Esophagus squamous epithelium (tissue), 4 donors: ENCODE measurements around the gene DAPK1.

Experiments used
- POLR2A ChIP-seq, 4 donors: fragments of 450-650 bp; IDR thresholded peaks; one replicate each; pipeline ENCODE4 v1.6.1; 2017; ENCODE audit warnings: antibody characterized with exemption in 4 of 4, mild to moderate bottlenecking in 4 of 4, moderate library complexity in 3 of 4
- TF ChIP-seq, protein P1 (sequence below), 6 experiments: fragments of 450-650 bp in 4 of 6; fragments of 200-600 bp in 2 of 6; sonication (generic) in 2 of 6; IDR thresholded peaks; one replicate each; pipeline ENCODE4 v1.5.1; 2016 to 2019; ENCODE audit warnings: antibody characterized with exemption in 6 of 6, mild to moderate bottlenecking in 4 of 6, moderate library complexity in 4 of 6

DNA sequence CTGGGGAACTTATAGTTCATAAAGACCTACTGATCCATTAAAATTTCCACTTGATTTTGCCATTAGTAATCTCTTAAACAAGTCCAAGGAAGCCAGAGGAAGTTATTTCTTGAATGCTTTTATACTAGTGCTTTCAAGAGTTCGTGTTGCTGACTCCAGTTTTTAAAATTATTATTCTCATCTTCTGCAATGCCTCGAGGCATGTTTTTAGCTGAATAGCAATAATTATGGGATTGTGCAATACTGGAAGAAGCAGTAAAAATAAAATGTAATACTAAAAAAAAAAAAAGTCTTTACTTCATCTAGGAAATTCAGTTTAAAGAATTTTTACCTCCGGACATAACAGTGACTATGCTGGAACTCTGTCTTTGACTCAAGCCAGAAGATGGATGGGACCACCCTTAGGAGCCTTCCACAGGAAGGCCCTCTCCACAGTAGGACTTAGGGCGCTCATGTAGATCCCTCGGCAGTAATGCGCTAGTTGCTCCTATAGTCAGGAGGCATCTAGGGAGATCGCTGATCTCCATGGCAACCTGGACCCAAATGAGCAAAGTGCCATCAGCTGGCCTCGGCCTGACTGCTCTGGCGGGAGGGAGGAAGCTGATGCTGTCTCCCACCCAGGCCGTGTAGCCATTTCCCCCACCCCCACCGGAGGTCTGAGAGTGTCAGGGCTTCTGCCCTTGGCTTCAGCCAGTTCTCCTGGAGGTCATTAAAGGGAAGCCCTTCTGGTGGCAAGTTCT lies 56.7 kb downstream of the DAPK1 start:
- TF ChIP-seq, protein P1, sequence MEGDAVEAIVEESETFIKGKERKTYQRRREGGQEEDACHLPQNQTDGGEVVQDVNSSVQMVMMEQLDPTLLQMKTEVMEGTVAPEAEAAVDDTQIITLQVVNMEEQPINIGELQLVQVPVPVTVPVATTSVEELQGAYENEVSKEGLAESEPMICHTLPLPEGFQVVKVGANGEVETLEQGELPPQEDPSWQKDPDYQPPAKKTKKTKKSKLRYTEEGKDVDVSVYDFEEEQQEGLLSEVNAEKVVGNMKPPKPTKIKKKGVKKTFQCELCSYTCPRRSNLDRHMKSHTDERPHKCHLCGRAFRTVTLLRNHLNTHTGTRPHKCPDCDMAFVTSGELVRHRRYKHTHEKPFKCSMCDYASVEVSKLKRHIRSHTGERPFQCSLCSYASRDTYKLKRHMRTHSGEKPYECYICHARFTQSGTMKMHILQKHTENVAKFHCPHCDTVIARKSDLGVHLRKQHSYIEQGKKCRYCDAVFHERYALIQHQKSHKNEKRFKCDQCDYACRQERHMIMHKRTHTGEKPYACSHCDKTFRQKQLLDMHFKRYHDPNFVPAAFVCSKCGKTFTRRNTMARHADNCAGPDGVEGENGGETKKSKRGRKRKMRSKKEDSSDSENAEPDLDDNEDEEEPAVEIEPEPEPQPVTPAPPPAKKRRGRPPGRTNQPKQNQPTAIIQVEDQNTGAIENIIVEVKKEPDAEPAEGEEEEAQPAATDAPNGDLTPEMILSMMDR (IDR thresholded peaks at IDR 0.05) = no peak
- no peak for TF ChIP-seq POLR2A (IDR thresholded peaks at IDR 0.05)
